ENCODE results near the gene RELCH. TPM values are rescaled to one million over a fixed set of nuclear protein-coding genes. Genes with fewer than 3 reads are reported as not detected.

The RELCH gene
- total and polyA plus RNA-seq, 2 of the 13 experiments (the other 11 are each of a cell fraction or from before 2014, with no cell fraction given) = 5.6 to 31.7 TPM

GRCh38 chr18:62196079-62196478 lies 9.0 kb downstream of the RELCH start:
- H3K27ac ChIP-seq (ENCODE audit: extremely low read length, insufficient read depth, low read length) = no peak overlapping the region
- peaks cover 91% of the 10 kb centered on the region for H3K79me2 ChIP-seq (ENCODE audit: insufficient read depth, low read length)
- H3K4me2 ChIP-seq (ENCODE audit: low read depth, low read length) = no peak overlapping the region
- no peaks in the 10 kb centered on the region; a peak in 1 of 5 replicates for H3K36me3 ChIP-seq (replicated peaks in 1 of 2; ENCODE audit: control insufficient read depth in 1 of 2, insufficient read depth in 2 of 2, low read length in 2 of 2)
- POLR2A ChIA-PET = no interaction called here
- intact Hi-C loops (cut with micrococcal nuclease; ENCODE audit: unreplicated experiment) (no loop called here), in situ Hi-C loops (cut with HindIII; ENCODE audit: extremely low pct_ligation_motif_present, low pct_unique_long_range_greater_than_20kb) (no loop called here)
- TF ChIP-seq CBFB (CRISPR knock-in tag; IDR thresholded peaks at IDR 0.05) = no peak
- peak; percentile 39; the same call in 1 of the 2 replicates for TF ChIP-seq CTCF (CRISPR knock-in tag; IDR thresholded peaks at IDR 0.05)
- peaks cover 16% of the 10 kb centered on the region for H3K4me1 ChIP-seq (ENCODE audit: insufficient read depth, low read length)
- H3K27me3 ChIP-seq (ENCODE audit: control insufficient read depth in 1 of 2, insufficient read depth in 2 of 2, low read length in 2 of 2) = no peaks in the 10 kb centered on the region
- H2AFZ ChIP-seq (ENCODE audit: low read length) = no peak overlapping the region
- DNase-seq (ENCODE audit: low spot score) = no peak
- no peak for FAIRE-seq
- CTCF ChIA-PET (ENCODE audit: low intra/inter-chr PET ratio, low total read pairs) = interaction anchor here (1.1 kb wide), 1 partner anchor 11 kb away, joined by 3 read pairs; no protein-coding TSS in a partner anchor
- no TSS peak for BruUV-seq (replicated peaks)
- WGBS (ENCODE audit: low lambda C conversion rate) = 74% methylated on average over 7 of the region's 7 CpGs
- H3K9ac ChIP-seq (ENCODE audit: insufficient read depth, low read depth, low read length) = no peak overlapping the region
- H3K4me3 ChIP-seq (replicated peaks in 1 of 3; ENCODE audit: insufficient read depth in 1 of 3, low read depth in 2 of 3, low read length in 3 of 3) = no peak overlapping the region
- ATAC-seq = no peak
- H4K20me1 ChIP-seq (ENCODE audit: insufficient read depth, low read length) = no peaks in the 10 kb centered on the region
- no peaks in the 10 kb centered on the region for H3K9me3 ChIP-seq (ENCODE audit: low read length)

GRCh38 chr18:62196980-62197379 lies 9.9 kb downstream of the RELCH start:
- TF ChIP-seq LCORL (IDR thresholded peaks at IDR 0.05) (no peak), LCORL (CRISPR knock-in tag; IDR thresholded peaks at IDR 0.05) (no peak), ZNF383 (CRISPR knock-in tag; IDR thresholded peaks at IDR 0.05; ENCODE audit: borderline replicate concordance) (no peak), CEBPB (IDR thresholded peaks at IDR 0.05; ENCODE audit: borderline replicate concordance, low read depth, low read length) (no peak), ZNF629 (CRISPR knock-in tag; conservative IDR thresholded peaks at IDR 0.05) (no peak), JUNB (CRISPR knock-in tag; IDR thresholded peaks at IDR 0.05; ENCODE audit: borderline replicate concordance) (no peak), ZFP36L2 (CRISPR knock-in tag; IDR thresholded peaks at IDR 0.05) (no peak)
- H3K27me3 ChIP-seq (ENCODE audit: control insufficient read depth in 1 of 2, insufficient read depth in 2 of 2, low read length in 2 of 2) = no peaks in the 10 kb centered on the region
- in situ Hi-C loops (cut with HindIII; ENCODE audit: extremely low pct_ligation_motif_present, low pct_unique_long_range_greater_than_20kb) = no loop called here

More at GRCh38 chr18:62196980-62197379, 9.9 kb downstream of the RELCH start:
- no peak for ATAC-seq
- no peak overlapping the region for H3K4me2 ChIP-seq (ENCODE audit: low read depth, low read length)
- no peak for DNase-seq (ENCODE audit: low spot score)
- no TSS peak for BruUV-seq (replicated peaks)
- intact Hi-C loops (cut with micrococcal nuclease; ENCODE audit: unreplicated experiment) = no loop called here
- peaks cover 89% of the 10 kb centered on the region for H3K79me2 ChIP-seq (ENCODE audit: insufficient read depth, low read length)
- CTCF ChIA-PET (ENCODE audit: low intra/inter-chr PET ratio, low total read pairs) = interaction anchor here (1.1 kb wide), 1 partner anchor 12 kb away, joined by 3 read pairs; no protein-coding TSS in a partner anchor
- POLR2A ChIA-PET = no interaction called here
- H4K20me1 ChIP-seq (ENCODE audit: insufficient read depth, low read length) = no peaks in the 10 kb centered on the region
- no peak overlapping the region for H3K9ac ChIP-seq (ENCODE audit: insufficient read depth, low read depth, low read length)
- no peak overlapping the region for H2AFZ ChIP-seq (ENCODE audit: low read length)
- no peaks in the 10 kb centered on the region; a peak in 1 of 5 replicates for H3K36me3 ChIP-seq (replicated peaks in 1 of 2; ENCODE audit: control insufficient read depth in 1 of 2, insufficient read depth in 2 of 2, low read length in 2 of 2)
- no peak for FAIRE-seq
- no peak overlapping the region for H3K27ac ChIP-seq (ENCODE audit: extremely low read length, insufficient read depth, low read length)
- no peaks in the 10 kb centered on the region for H3K9me3 ChIP-seq (ENCODE audit: low read length)
- H3K4me1 ChIP-seq (ENCODE audit: insufficient read depth, low read length) = peaks cover 7% of the 10 kb centered on the region; the same call in 1 of the 2 replicates
- H3K4me3 ChIP-seq (replicated peaks in 1 of 3; ENCODE audit: insufficient read depth in 1 of 3, low read depth in 2 of 3, low read length in 3 of 3) = no peak overlapping the region
